ENCODE results near the gene MTHFD1L. TPM values are rescaled to one million over a fixed set of nuclear protein-coding genes. Genes with fewer than 3 reads are reported as not detected.

The MTHFD1L gene
- total RNA-seq, 1 donor from 2014 or later, result 66.0 TPM

DNA sequence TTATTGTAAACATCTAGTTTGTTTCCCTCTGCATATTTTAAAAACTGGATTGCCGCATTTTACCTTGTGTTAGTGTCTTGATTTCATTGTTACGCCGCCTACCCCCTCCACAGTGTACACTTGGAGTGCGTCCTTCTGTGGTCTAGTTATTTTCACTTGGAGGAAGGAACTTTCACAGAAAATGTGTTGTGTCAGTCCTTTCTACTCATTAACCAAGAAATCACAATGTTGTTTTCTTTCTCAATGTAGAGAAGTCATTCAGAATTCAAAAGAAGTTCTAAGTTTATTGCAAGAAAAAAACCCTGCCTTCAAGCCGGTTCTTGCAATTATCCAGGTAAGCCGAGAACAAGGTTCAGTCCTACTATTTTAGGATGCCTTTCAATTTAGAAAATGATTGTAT, 10.3 kb downstream of the MTHFD1L start:
- no peak for DNase-seq (ENCODE audit: low spot score)
- H3K9me3 Mint-ChIP-seq (ENCODE audit: unreplicated experiment), result no peaks in the 10 kb centered on the region
- no peak overlapping the region for H3K27ac Mint-ChIP-seq (ENCODE audit: unreplicated experiment)
- peaks cover 30% of the 10 kb centered on the region for H3K36me3 Mint-ChIP-seq (ENCODE audit: low read depth, unreplicated experiment)
- TF ChIP-seq CTCF (IDR thresholded peaks at IDR 0.05; ENCODE audit: unreplicated experiment), result no peak
- no peak overlapping the region for H3K4me3 Mint-ChIP-seq (ENCODE audit: unreplicated experiment)
- H3K27me3 Mint-ChIP-seq (ENCODE audit: unreplicated experiment), result peaks cover 2% of the 10 kb centered on the region
- H3K4me1 Mint-ChIP-seq (ENCODE audit: unreplicated experiment), result peaks cover 21% of the 10 kb centered on the region

GRCh38 chr6:150876598-150876997, 11.1 kb downstream of the MTHFD1L start:
- Mint-ChIP-seq H3K27me3 (ENCODE audit: unreplicated experiment) (peaks cover 2% of the 10 kb centered on the region), H3K4me3 (ENCODE audit: unreplicated experiment) (no peak overlapping the region), H3K4me1 (ENCODE audit: unreplicated experiment) (peaks cover 23% of the 10 kb centered on the region), H3K27ac (ENCODE audit: unreplicated experiment) (no peak overlapping the region), H3K36me3 (ENCODE audit: low read depth, unreplicated experiment) (peaks cover 33% of the 10 kb centered on the region), H3K9me3 (ENCODE audit: unreplicated experiment) (no peaks in the 10 kb centered on the region)
- no peak for TF ChIP-seq CTCF (IDR thresholded peaks at IDR 0.05; ENCODE audit: unreplicated experiment)
- DNase-seq (ENCODE audit: low spot score), result no peak

DNA sequence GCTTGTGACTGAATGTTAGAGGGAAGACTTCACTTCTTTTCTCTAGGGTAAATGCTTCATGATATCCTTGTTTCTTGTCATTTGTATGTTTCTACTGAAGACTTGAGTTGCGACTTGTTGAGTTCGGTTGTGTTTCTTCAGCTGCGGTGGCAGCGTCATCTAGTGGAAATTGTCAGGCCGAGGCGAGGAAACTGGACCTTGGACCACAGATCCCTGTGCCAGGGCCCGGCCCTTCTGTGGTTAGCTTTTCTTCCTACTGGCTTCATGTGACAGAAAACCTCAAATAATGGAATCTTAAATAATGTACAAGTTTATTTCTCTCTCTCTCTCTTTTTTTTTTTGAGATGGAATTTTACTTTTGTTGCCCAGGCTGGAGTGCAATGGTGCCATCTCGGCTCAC, 12.4 kb downstream of the MTHFD1L start:
- no peak for TF ChIP-seq CTCF (IDR thresholded peaks at IDR 0.05; ENCODE audit: unreplicated experiment)
- no peaks in the 10 kb centered on the region for H3K27me3 Mint-ChIP-seq (ENCODE audit: unreplicated experiment)
- H3K4me1 Mint-ChIP-seq (ENCODE audit: unreplicated experiment), result peaks cover 30% of the 10 kb centered on the region
- H3K36me3 Mint-ChIP-seq (ENCODE audit: low read depth, unreplicated experiment), result peaks cover 29% of the 10 kb centered on the region
- no peak for DNase-seq (ENCODE audit: low spot score)
- H3K9me3 Mint-ChIP-seq (ENCODE audit: unreplicated experiment), result no peaks in the 10 kb centered on the region
- no peak overlapping the region for H3K4me3 Mint-ChIP-seq (ENCODE audit: unreplicated experiment)
- H3K27ac Mint-ChIP-seq (ENCODE audit: unreplicated experiment), result no peak overlapping the region

DNA sequence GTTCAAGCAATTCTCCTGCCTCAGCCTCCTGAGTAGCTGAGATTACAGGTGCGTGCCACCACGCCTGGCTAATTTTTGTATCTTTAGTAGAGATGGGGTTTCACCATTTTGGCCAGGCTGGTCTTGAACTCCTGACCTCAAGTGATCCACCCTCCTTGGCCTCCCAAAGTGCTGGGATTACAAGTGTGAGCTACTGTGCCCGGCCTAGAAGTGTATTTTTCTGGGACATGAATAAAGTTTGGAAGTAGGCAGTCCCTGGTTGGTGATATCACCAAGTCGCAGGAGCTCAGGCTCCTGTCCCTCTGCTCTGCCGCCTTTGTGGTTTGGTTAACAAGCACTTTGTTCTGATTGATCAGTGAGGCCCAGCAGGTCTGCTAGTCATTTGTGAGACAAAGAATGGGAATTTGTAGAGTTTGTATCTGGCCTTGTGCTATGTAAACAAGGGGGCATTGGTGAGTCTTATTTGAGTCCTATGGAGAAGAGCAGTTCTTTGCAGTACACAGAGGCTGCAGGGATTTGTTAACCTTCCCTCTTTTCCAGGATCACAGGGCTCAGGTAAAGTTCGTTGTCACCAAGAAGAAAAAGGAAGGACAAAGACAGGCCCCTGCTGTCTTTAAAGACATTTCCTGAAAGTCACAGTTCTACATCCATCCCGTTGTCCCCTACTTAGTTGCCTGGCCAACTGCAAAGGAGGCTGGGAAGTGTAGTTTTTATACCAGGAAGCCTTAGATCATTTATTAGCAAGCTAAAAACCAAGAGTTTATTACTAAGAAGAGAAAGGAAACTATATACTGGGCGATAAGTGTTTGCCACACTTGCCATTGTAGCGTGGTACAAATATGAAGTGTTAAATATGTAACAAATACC, 13.1 kb downstream of the MTHFD1L start:
- H3K36me3 Mint-ChIP-seq (ENCODE audit: low read depth, unreplicated experiment), result peaks cover 29% of the 10 kb centered on the region
- TF ChIP-seq CTCF (IDR thresholded peaks at IDR 0.05; ENCODE audit: unreplicated experiment), result no peak
- no peak for DNase-seq (ENCODE audit: low spot score)
- H3K27me3 Mint-ChIP-seq (ENCODE audit: unreplicated experiment), result no peaks in the 10 kb centered on the region
- H3K4me3 Mint-ChIP-seq (ENCODE audit: unreplicated experiment), result no peak overlapping the region
- H3K9me3 Mint-ChIP-seq (ENCODE audit: unreplicated experiment), result no peaks in the 10 kb centered on the region
- peaks cover 34% of the 10 kb centered on the region for H3K4me1 Mint-ChIP-seq (ENCODE audit: unreplicated experiment)
- H3K27ac Mint-ChIP-seq (ENCODE audit: unreplicated experiment), result peak overlapping the region; percentile 58

DNA sequence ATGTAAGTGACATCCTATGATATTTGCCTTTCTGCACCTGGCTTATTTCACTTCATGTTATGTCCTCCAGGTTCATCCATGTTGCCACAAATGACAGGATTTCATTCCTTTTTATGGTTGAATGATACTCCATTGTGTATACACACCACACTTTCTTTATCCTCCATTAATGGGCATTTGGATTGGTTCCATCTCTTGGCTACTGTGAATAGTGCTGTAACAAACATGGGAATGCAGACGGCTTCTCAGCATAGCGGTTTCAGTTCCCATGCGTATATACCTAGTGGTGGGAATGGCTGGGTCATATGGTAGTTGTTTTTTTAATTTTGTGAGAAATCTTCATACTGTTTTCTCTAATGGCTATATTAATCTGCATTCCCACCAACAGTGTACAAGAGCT, 14.8 kb downstream of the MTHFD1L start:
- H3K27ac Mint-ChIP-seq (ENCODE audit: unreplicated experiment), result peak overlapping the region; percentile 64

More for the DNA sequence above, 14.8 kb downstream of the MTHFD1L start:
- H3K4me3 Mint-ChIP-seq (ENCODE audit: unreplicated experiment), result no peak overlapping the region
- peaks cover 29% of the 10 kb centered on the region for H3K36me3 Mint-ChIP-seq (ENCODE audit: low read depth, unreplicated experiment)
- no peaks in the 10 kb centered on the region for H3K9me3 Mint-ChIP-seq (ENCODE audit: unreplicated experiment)
- H3K4me1 Mint-ChIP-seq (ENCODE audit: unreplicated experiment), result peaks cover 35% of the 10 kb centered on the region
- no peaks in the 10 kb centered on the region for H3K27me3 Mint-ChIP-seq (ENCODE audit: unreplicated experiment)
- no peak for TF ChIP-seq CTCF (IDR thresholded peaks at IDR 0.05; ENCODE audit: unreplicated experiment)
- no peak for DNase-seq (ENCODE audit: low spot score)
